H1 (cell line): Measurements from ENCODE around the gene RREB1. TPM values are rescaled to one million over a fixed set of nuclear protein-coding genes. Genes with fewer than 3 reads are reported as not detected.

Experiments
- ATF2 ChIP-seq: IDR thresholded peaks from 2 replicates; pipeline ENCODE4 v1.6.1; 2012; ENCODE audit warnings: low read length, inconsistent platforms
- CTCF ChIP-seq, 3 experiments: IDR thresholded peaks; 1 replicate in 2 of 3; 2 replicates in 1 of 3; pipeline versions ENCODE4 v1.5.1 to v1.6.1; 2011; ENCODE audit warnings: low read length in 3 of 3, mild to moderate bottlenecking in 3 of 3, inconsistent platforms in 2 of 3, low read depth in 1 of 3, moderate library complexity in 1 of 3; ENCODE audit not compliant: insufficient read depth in 1 of 3; ENCODE audit errors: control extremely low read depth in 1 of 3
- FOSL1 ChIP-seq: IDR thresholded peaks from 2 replicates; pipeline ENCODE4 v1.6.1; 2011; ENCODE audit warnings: mild to moderate bottlenecking, low read depth, low read length, moderate library complexity; ENCODE audit not compliant: insufficient read depth
- KDM4A ChIP-seq: IDR thresholded peaks from one replicate; pipeline ENCODE4 v1.7.1; 2012; ENCODE audit warnings: low read depth, mild to moderate bottlenecking, moderate library complexity, low read length, inconsistent platforms; ENCODE audit not compliant: severe bottlenecking
- polyA plus RNA-seq, 7 experiments: library from polyadenylated mRNA; depleted of rRNA in 3 of 7; stranded (reverse) in 5 of 7; unstranded in 2 of 7; fragments of >200 nt in 5 of 7; fragments of 200-250 nt in 2 of 7; gene quantifications; 1 replicate in 5 of 7; 2 replicates in 1 of 7; 4 replicates in 1 of 7; pipeline versions ENCODE4 v1.2.1 to v1.2.3, GENCODE V29; 2011 to 2013; ENCODE audit warnings: missing spikeins in 2 of 7, mixed read lengths in 2 of 7
- total RNA-seq: library from RNA; stranded (reverse); fragmentation: NEBNext Ultra II Directional; extraction: Animal tissue kit (Norgen Biotek cat#: 25700); gene quantifications from 2 replicates; pipeline ENCODE4 v1.2.1, GENCODE V29; 2021
- TF ChIP-seq, protein P1 (sequence below): fragments of 300-600 bp; sonication (generic); IDR thresholded peaks from 2 replicates; pipeline ENCODE4 v1.7.1; 2012; ENCODE audit warnings: low read length, moderate library complexity, mild to moderate bottlenecking, inconsistent platforms; ENCODE audit not compliant: insufficient replicate concordance

Gene RREB1
- total and polyA plus RNA-seq, 2 of the 8 experiments (the other 6 are each of a cell fraction or from before 2014, with no cell fraction given): 3.9 to 34.7 TPM

GRCh38 chr6:7247179-7247456, 139.4 kb downstream of the RREB1 start (continued):
- no peak for TF ChIP-seq CTCF (IDR thresholded peaks at IDR 0.05; ENCODE audit: control extremely low read depth in 1 of 3, insufficient read depth in 1 of 3, low read depth in 1 of 3, low read length in 3 of 3)
- TF ChIP-seq ATF2: no peak
- TF ChIP-seq KDM4A: no peak
- TF ChIP-seq FOSL1: no peak
- TF ChIP-seq, protein P1, sequence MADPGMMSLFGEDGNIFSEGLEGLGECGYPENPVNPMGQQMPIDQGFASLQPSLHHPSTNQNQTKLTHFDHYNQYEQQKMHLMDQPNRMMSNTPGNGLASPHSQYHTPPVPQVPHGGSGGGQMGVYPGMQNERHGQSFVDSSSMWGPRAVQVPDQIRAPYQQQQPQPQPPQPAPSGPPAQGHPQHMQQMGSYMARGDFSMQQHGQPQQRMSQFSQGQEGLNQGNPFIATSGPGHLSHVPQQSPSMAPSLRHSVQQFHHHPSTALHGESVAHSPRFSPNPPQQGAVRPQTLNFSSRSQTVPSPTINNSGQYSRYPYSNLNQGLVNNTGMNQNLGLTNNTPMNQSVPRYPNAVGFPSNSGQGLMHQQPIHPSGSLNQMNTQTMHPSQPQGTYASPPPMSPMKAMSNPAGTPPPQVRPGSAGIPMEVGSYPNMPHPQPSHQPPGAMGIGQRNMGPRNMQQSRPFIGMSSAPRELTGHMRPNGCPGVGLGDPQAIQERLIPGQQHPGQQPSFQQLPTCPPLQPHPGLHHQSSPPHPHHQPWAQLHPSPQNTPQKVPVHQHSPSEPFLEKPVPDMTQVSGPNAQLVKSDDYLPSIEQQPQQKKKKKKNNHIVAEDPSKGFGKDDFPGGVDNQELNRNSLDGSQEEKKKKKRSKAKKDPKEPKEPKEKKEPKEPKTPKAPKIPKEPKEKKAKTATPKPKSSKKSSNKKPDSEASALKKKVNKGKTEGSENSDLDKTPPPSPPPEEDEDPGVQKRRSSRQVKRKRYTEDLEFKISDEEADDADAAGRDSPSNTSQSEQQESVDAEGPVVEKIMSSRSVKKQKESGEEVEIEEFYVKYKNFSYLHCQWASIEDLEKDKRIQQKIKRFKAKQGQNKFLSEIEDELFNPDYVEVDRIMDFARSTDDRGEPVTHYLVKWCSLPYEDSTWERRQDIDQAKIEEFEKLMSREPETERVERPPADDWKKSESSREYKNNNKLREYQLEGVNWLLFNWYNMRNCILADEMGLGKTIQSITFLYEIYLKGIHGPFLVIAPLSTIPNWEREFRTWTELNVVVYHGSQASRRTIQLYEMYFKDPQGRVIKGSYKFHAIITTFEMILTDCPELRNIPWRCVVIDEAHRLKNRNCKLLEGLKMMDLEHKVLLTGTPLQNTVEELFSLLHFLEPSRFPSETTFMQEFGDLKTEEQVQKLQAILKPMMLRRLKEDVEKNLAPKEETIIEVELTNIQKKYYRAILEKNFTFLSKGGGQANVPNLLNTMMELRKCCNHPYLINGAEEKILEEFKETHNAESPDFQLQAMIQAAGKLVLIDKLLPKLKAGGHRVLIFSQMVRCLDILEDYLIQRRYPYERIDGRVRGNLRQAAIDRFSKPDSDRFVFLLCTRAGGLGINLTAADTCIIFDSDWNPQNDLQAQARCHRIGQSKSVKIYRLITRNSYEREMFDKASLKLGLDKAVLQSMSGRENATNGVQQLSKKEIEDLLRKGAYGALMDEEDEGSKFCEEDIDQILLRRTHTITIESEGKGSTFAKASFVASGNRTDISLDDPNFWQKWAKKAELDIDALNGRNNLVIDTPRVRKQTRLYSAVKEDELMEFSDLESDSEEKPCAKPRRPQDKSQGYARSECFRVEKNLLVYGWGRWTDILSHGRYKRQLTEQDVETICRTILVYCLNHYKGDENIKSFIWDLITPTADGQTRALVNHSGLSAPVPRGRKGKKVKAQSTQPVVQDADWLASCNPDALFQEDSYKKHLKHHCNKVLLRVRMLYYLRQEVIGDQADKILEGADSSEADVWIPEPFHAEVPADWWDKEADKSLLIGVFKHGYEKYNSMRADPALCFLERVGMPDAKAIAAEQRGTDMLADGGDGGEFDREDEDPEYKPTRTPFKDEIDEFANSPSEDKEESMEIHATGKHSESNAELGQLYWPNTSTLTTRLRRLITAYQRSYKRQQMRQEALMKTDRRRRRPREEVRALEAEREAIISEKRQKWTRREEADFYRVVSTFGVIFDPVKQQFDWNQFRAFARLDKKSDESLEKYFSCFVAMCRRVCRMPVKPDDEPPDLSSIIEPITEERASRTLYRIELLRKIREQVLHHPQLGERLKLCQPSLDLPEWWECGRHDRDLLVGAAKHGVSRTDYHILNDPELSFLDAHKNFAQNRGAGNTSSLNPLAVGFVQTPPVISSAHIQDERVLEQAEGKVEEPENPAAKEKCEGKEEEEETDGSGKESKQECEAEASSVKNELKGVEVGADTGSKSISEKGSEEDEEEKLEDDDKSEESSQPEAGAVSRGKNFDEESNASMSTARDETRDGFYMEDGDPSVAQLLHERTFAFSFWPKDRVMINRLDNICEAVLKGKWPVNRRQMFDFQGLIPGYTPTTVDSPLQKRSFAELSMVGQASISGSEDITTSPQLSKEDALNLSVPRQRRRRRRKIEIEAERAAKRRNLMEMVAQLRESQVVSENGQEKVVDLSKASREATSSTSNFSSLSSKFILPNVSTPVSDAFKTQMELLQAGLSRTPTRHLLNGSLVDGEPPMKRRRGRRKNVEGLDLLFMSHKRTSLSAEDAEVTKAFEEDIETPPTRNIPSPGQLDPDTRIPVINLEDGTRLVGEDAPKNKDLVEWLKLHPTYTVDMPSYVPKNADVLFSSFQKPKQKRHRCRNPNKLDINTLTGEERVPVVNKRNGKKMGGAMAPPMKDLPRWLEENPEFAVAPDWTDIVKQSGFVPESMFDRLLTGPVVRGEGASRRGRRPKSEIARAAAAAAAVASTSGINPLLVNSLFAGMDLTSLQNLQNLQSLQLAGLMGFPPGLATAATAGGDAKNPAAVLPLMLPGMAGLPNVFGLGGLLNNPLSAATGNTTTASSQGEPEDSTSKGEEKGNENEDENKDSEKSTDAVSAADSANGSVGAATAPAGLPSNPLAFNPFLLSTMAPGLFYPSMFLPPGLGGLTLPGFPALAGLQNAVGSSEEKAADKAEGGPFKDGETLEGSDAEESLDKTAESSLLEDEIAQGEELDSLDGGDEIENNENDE: no peak
